ENCODE measurements around the gene SLC52A3.
A peak's percentile ranks its signal among the peaks of the same experiment; 100 is the strongest.
"Not testable (repeated sequence)": the region's sequence is repeated elsewhere in the genome, so short reads cannot be mapped to it uniquely, and the experiment has no call there.

SLC52A3 gene

DNA sequence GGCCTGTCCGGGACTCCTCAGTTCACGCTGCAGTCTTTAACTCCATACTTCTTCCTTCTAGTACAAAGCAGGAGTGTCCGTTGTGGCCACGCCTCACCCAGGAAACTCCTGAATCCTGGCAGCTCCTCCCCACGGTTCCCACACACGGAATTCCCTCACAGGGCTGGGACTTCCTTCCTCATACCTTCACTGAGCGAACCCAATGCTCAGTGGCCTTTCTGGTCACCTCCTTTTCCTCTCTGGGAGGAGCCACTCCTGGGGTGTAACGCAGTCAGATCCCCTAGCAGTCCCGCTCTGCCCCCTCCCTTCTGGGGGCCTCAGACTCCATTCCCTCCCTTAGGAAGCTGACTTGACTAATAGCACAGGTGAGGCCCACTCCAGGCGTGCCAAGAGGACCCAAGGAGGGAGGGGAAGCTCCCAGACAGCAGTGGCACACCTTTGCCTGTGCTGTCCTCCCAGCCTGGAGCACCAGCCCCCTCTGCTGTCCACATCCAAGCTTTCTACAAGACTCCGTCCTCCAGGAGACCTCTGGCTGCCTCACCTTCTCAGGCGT lies at the start of gene SLC52A3:
Gene SLC52A3 (minus strand): TSS at position 75 of the 553 bp plus-strand sequence. CDS start 2,726 bp downstream, outside the sequence.
- DNase-seq: no peak

DNA sequence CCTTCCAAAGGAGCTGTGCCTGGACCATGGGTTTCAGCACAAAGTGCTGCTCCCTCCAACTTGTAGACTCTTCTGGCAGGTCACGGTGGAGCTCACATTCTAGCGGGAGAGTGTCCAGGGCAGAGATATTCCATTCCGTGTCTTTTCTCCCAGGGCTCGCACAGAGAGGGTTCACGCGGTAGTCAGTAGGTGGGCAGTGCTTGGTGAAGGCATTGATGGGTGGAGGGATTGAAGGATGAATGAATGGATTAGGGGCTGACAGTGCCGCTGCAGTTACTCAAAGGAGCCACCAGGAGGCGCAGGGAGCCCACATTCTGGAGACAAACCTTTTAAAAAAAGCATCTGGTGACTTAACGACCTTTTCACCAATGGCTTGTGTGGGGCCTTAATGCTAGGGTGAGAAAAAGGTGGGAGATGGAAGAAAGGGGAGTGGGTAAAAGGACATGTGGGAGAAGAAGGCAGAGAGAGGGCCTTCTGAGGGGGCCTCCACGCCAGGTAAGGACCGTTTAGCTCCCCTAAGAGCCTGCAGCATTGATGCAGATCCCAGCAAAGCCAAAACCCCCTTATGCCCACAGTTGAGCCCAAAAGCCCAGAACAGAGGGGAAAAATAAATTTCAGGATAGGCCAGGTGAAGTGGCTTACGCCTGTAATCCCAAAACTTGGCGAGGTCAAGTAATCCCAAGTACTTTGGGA lies 47.8 kb upstream of the SLC52A3 start:
- DNase-seq: peak; percentile 2

DNA sequence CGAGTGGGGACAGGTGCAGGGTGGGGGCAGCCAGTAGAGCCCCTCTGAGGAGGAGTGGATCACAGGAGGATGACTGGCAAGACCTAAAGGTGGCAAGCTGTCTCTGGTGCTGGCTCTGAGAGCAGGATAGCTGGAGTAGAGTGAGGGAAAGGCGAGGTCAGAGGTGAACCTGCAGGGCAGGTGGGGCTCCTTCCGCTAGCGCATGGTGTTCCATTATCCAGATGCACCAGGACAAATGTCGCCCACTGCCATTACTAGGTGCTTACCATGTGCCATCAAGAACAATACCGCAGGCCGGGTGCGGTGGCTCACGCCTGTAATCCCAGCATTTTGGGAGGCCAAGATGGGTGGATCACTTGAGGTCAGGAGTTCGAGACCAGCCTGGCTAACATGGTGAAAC lies 46.9 kb upstream of the SLC52A3 start:
- DNase-seq: no peak

DNA sequence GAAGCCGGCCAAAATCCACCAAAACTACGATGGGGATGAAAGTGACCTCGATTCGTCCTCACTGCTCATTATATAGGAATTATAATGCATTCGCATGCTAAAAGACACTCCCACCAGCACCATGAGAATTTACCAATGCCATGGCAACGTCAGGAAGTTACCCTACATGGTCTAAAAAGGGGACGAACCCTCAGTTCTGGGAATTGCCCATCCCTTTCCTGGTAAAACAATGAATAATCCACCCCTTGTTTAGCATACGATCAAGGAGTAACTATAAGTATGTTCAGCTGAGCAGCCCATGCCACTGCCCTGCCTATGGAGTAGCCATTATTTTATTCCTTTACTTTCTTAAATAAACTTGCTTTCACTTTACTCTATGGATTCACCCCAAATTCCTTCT lies 45.1 kb upstream of the SLC52A3 start:
- no peak for DNase-seq

DNA sequence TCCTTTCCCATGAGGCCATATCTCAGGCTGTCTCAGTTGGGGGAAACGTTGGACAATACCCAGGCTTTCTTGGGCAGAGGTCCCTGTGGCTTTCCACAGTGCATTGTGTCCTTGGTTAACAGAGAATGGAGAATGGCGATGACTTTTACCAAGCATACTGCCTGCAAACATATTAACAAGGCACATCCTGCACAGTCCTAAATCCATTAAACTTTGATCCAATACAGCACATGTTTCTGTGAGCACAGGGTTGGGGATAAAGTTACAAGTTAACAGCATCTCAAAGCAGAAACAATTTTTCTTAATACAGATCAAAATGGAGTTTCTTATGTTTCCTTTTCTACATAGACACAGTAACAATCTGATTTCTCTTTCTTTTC lies 44.1 kb upstream of the SLC52A3 start:
- DNase-seq: not testable (repeated sequence)

DNA sequence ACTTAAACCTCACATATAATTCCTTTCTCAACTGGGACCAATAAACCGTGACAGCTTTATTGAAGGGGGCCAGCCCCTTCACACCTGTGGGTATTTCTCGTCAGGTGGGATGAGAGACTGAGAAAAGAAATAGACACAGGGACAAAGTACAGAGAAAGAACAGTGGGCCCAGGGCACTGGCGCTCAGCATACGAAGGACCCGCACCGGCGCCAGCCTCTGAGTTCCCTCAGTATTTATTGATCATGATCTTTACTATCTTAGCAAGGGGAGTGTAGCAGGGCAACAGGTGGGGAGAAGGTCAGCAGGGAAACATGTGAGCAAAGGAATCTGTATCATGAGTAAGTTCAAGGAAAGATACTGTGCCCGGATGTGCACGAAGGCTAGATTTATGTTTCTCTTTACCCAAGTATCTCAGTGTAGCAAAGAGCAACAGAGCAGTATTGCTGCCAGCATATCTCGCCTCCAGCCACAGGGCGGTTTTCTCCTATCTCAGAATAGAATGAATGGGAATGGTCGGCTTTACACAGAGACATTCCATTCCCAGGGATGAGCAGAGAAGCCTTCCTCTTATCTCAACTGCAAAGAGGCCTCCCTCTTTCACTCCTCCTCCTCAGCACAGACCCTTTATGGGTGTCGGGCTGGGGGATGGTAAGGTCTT lies 43.6 kb upstream of the SLC52A3 start:
- not testable (repeated sequence) for DNase-seq

DNA sequence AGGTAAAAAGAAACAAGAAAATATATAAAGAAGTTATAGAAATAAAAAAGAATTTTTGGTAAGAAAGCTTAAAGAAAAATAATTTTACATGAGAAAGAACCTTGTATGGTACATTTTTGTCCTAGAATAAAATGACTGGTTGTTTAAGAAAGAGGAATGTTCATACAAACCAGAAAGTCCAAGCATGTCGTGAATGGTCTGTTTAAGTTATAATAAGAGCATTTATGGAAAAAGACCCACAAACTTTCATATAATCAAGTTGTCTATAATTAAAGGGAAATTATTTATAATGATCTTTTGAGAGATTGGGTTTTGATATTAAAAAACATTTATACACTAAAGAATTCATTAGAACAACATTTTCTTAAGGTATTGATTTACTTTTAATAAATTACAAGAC lies 37.4 kb upstream of the SLC52A3 start:
- DNase-seq: no peak

DNA sequence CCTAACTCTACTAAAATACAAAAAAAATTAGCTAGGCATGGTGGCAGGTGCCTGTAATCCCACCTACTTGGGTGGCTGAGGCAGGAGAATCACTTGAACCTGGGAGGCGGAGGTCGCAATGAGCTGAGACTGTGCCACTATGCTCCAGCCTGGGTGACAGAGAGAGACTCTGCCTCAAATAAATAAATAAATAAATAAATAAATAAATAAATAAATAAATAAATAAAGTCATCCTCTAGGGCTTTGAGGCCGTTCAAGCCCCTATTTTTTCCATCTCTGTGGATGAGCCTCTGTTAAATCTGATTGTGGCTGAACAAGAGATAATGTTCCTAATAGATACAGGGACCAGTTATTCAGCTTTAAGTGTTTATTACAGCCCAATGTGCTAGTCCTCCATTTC lies 33.4 kb upstream of the SLC52A3 start:
- no peak for DNase-seq

DNA sequence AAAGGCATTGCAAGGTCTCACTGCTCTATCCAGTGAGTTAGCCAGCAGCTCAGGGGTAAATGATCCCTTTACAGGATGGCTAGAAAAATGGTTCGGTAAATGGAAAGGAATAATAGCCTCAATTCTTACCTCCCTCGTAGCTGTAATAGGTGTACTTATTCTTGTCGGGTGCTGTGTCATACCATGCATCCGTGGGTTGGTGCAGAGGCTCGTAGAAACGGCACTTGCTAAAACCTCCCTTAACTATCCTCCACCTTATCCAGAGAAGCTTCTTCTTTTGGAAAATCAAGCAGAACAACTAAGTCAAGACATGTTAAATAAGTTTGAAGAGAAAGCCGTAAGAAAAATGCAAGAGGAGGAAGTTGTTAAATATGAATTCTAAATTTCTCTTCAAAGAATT lies 31.7 kb upstream of the SLC52A3 start:
- DNase-seq: not testable (repeated sequence)

DNA sequence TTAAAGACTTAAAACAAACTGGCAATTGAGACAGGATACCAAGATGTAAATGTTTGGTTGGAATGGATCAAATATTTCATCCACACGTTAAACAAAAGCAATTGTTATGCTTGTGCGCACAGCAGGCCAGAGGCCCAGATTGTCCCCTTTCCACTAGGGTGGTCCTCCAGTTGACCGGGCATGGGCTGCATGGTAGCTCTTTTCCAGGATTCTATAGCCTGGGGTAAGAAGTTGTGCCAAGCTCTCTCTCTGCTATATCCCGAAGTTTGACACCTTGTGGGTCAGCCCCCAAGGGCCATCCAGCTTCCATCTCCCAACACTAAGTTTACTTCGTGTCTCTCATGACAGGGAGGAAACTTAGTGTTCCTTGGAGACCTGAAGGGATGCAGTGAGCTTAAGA lies 30.4 kb upstream of the SLC52A3 start:
- DNase-seq: not testable (repeated sequence)

DNA sequence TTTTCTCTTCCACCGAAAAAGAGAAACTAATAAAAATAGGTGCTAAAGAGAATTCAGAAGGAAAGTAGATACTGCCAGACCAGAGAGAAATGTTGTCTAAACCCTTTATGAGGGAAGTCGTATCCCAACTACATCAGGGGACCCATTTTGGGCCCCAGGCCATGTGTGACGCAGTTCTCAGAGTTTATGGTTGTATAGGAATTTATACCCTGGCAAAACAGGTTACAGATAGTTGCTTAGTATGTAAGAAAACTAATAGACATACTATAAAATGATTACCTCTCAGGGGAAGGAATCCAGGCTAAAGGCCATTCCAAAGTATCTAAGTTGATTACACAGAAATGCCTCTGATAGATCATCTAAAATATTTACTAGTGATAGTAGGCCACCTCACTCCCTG lies 28.6 kb upstream of the SLC52A3 start:
- no peak for DNase-seq

DNA sequence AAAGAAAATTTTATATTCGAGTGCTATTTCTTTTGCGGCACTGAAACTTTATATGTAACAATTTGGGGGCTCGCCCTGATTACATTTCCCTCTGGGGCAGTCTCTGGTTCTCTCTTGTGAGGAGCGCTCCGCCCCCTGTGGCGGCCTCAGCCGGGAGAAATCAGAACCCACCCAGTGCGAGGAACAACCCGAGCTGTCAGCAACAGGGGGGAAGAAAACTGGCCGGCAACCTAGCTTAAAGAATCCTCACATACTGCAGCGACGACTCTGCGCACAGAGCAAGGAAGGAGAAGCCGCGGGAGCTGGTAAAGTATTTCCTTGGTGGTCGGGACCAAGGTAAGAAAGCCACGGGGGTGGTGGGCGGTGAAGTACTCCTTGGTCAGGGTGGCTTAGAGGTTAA lies 23.9 kb upstream of the SLC52A3 start:
- no peak for DNase-seq

DNA sequence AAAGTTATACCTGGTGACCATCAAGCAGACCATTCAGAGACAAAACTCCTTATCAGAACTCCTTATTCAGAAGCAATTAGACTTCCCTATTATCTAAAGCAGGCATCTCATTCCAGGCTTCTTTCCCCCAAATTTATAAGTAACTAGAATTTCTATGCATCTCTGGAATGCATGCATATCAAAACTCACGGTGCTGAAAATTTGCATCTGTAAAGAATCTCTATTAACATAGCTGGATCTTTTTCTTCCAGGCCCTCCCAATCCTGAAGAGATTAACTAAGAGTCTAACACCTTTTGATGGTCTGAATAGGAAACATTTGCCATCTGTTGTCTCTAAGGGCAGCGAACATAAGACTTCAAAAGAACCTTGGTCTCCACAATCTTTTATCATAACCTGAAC lies 22.8 kb upstream of the SLC52A3 start:
- no peak for DNase-seq

DNA sequence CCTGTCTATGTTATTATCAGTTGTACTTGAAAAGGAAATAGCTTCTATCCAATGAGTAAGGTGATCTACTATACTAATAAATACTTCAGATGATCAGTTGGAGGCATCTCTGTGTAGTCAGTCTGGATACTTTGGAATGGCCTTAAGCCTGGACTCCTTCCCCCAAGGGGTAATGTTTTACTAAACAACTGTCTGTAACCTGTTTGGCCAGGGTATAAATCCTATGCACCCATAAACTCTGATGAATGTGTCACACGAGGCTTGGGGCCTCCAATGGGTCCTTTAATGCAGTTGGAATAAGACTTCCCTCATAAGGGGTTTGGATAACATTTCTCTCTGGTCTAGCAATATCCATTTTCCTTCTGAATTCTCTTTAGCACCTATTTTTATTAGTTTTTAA lies 19.5 kb upstream of the SLC52A3 start:
- no peak for DNase-seq

DNA sequence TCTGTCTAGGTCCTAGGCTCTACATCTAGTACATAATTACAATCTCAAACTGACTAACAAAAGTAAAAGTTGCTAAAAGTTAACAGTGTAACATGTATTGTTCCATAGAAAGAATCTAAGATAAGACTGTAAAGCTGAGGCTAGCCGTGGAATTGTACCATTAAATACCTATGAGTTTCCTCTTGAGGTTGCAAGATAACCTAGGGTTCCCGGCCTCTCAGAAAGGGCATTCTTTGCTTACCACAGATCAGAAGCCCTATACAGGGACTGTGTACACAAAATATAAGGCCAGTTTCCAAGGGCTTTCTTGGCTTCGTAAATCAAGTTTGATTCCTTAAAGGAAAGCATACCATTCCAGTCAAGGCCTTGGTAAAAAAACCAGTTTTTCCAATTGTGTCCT lies 11.5 kb upstream of the SLC52A3 start:
- no peak for DNase-seq

DNA sequence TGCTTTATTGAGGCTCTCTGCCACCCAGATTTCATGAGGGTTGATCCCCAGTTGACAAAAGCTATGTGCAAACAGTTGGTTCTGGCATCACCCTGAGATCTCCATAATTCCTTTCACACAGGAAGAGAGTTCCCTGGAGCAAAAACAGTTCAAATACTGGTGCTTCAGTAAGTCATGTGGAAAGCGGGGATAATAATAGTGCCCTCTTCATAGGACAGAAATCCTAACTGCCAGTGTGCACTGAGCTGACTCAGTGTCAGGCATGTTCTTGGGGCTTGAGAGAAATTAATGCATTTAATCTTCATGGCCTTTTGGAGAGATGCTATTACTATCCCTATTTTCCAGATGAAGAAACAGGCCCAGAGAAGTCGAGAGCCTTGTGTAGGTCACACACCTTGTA lies 7.9 kb upstream of the SLC52A3 start:
- DNase-seq: no peak

DNA sequence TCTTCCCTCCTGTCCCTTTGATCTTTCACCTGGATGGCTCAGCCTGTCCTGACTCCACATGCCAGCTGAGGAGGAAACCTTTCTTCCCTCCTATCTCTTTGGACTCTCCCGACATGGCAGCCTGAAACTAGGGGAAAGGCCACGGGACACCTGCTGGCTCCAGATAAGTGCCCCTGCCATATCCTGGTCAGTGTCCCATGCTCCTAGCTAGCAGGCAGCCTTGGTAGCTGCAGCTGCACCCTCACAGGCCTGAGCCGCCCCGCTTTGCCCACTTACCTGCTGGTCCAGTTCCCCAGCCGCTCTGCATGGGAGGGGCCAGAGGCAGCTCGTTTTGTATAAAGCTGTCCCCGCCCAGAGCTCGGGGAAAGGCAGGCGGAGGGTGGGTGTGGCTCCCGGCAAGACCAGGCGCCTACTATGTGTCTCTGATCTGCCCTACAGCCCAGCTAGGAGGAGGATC lies 7.4 kb upstream of the SLC52A3 start:
- no peak for DNase-seq

DNA sequence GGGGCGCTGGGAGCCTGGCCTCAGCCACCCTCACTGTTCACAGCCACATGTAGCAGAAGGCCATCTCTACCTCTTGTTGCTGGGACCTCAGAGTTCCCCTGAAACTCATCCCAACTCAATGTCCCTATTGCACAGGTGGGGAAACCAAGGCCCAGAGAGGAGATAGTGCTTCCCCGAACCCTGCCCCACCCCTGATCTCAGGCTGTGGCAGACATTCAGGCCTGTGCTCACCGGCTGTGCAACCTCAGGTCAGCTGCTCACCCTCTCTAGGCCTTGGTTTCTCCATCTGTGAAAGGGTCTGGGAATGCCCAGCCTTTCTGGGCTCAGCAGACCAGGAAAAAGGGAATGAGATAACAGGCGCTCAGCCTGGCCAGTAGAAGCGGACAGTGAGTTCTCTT lies 6.4 kb upstream of the SLC52A3 start:
- no peak for DNase-seq

DNA sequence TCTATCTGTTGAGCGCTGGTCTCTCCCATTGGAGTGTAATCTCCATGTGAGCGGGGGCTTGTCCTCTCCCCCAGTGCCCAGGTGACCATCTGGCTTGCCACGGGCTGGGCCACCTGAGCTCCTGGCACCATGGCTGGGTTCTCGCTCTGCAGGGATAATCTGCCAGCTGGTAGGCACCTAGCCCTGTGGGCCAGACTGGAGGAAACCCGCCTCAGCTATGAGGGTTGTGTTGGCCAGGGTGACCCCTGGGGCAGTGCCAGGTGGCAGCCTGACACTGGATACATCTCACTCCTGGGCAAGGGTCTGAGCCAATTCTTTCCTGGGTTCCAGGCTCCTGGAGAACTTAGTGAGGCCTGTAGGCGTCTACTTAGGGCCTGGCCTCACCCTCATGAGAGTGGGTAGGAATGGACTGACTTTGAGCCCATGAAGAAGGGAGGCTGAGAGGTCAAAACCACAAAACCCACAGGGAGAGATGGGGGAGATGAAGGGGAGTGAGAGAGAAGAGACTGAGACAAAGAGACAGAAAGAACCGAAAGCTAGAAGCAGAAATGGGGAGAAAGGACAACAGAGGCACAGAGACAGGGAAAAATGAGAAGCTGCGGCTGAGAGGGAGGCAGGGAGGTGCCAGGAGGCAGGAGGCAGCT lies 5.8 kb upstream of the SLC52A3 start:
- no peak for DNase-seq

DNA sequence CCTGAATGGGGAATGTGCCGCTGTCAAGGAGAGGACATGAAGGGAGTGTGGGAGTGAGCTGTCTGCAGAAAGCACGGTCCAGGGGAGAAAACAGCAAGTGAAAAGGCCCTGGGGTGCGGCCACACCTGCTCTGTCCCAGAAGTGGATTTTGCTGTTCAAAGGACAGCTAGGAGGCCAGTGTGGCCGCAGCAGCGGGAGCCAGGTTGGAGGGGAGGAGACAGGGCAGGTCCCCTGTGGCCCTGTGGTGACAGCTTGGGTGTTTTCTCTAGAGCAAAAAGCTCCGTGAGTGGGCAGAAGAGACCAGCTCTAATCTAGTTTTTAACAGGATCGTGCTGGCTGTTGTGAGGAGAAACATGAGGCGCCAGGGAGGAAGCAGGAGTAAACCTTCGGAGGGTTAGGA lies 4.5 kb upstream of the SLC52A3 start:
- DNase-seq: no peak

DNA sequence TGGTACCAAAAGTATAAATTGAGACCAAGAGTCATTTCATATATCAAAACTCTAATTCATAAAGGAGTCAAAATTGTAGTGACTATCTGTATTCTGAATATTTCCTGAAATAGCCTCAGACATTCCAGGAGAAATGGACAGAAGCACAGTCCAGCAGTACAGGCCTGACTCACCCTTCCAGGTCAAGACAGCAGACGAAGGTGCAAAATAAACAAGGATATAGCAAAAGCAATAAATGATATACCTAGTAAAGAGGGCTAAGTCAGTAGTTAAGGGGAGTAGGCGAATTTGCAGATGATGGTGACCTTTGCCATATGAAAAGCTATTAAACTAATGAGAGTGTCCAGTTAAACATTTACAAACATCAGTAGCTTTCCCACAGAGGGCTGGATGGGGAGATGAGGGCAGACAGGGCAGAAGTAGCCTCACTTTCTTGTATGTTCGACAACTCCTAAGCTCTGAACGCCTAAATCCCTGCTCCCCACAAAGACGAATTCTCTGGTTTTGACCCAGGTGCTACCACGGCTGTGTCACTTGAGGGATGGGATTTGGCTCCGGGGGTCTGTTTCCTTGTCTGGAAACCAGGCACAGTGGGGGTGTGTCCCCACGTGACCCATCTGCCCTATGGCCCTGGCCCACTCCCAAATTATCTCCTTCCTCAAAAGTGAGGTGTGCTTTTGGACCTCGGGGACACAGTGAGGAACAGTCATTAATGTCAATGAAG lies 3.6 kb upstream of the SLC52A3 start:
- no peak for DNase-seq

DNA sequence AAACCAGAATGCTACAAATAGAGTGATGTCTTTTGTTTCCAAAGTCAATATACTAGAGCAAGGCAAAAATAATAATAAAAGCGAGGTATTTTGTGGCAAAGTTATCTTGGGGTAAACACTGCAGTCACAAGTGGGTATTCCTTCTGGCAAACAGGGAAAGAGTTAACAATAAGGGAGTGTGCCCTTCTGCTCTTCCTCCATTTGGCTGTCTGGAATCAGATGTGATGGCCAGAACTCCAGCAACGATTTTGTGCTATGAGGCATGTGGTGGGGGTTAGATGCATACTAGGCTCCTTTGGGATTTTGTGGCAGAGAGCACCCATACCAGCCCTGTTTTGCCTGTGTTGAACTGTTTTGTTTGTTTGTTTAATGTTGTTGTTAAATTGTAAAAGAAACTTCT lies 2.4 kb upstream of the SLC52A3 start:
- no peak for DNase-seq

DNA sequence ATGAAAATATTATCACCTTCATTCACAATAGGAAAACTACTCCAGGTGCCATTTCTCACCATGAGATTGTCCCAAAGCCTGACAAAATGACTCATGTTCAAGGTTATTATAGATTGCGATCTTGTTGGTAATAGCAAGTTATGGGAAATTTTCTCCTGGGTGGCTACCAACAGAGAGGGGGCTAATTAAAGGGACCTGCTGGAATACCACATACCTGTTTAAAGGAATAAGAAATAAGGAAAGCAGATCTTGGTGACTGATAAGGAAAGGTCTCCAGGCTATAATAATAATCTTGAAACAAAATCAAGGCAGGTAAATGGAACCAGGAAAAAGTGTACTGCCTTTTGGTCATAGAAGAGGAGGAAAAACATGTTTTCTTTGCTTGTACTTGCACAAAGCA lies 1.4 kb downstream of the SLC52A3 start:
- DNase-seq: no peak
